ENCODE data around the gene NOTCH2NLA. TPM values are rescaled to one million over a fixed set of nuclear protein-coding genes. Genes with fewer than 3 reads are reported as not detected.
"Not testable (repeated sequence)": the region's sequence is repeated elsewhere in the genome, so short reads cannot be mapped to it uniquely, and the experiment has no call there.

NOTCH2NLA gene
- total and polyA plus RNA-seq, 12 donors: 6.3 to 18.4 (median 10.7) TPM

DNA sequence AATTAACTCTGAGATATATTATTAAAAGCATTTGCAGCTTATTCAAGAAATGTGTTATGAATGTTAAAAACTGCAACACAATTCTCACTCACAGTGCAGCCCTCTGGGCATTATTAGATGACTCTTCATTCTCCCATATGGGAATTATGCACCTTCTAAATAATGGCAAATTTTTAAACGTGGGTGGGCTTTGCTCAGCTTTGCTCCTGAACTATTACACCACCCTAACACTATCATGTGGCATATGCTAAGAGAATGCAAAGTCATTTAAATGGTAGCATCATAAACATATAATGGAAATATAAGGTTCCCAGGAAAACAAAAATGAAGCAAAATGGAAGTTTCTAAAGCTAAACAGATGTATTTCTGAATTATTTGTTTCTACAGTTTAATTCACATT is 61.5 kb downstream of the NOTCH2NLA start:
- H3K36me3 ChIP-seq; ATAC-seq; intact Hi-C loops (cut with DNase I); H3K4me3 ChIP-seq; H3K4me1 ChIP-seq; H3K9me3 ChIP-seq; DNase-seq; H3K27ac ChIP-seq; H3K27me3 ChIP-seq: not testable (repeated sequence)
- WGBS, 2 donors: no CpG with 5 or more reads among the region's 1 CpG

DNA sequence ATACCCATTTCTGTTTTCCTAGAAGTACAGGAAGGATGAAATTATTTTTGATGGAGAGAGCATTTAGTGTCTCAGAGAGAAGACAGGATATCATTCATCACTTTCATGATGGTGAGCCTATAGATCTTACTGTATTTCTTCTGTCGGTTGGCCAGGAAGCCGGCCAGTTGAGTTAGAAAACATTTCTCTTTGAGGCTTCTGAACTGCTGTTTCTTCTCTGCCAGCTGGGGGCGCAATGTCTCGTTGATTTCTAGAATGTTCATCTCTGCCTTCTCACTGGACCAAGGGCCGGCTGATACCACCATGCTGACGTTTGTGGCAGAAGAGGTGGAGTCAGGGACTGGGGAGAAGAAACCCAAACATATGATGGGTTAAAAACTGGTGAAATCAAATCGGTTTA is 84.4 kb downstream of the NOTCH2NLA start, which contains the start of gene NBPF10:
Gene NBPF10, minus strand, starts transcription at position 340 of the 400 bp plus-strand sequence. Its CDS starts 35 bp downstream, at position 305.
- H3K36me3 ChIP-seq; H3K4me1 ChIP-seq; H3K4me3 ChIP-seq; H3K9me3 ChIP-seq; DNase-seq; H3K27me3 ChIP-seq; ATAC-seq; intact Hi-C loops (cut with DNase I); H3K27ac ChIP-seq: not testable (repeated sequence)
- whole genome bisulfite sequencing, 2 donors: no CpG with 5 or more reads among the region's 7 CpGs
- TF ChIP-seq, protein P1, sequence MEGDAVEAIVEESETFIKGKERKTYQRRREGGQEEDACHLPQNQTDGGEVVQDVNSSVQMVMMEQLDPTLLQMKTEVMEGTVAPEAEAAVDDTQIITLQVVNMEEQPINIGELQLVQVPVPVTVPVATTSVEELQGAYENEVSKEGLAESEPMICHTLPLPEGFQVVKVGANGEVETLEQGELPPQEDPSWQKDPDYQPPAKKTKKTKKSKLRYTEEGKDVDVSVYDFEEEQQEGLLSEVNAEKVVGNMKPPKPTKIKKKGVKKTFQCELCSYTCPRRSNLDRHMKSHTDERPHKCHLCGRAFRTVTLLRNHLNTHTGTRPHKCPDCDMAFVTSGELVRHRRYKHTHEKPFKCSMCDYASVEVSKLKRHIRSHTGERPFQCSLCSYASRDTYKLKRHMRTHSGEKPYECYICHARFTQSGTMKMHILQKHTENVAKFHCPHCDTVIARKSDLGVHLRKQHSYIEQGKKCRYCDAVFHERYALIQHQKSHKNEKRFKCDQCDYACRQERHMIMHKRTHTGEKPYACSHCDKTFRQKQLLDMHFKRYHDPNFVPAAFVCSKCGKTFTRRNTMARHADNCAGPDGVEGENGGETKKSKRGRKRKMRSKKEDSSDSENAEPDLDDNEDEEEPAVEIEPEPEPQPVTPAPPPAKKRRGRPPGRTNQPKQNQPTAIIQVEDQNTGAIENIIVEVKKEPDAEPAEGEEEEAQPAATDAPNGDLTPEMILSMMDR (IDR thresholded peaks at IDR 0.05): peak in 4 of 9 donors; percentile 20 to 43 (median 30)

Other genes starting within 250 kb of the NOTCH2NLA start
- gene TXNIP, start 232.4 kb downstream of the NOTCH2NLA start, total RNA-seq: 1,000 to 10,000 TPM in 2 of 10 donors, 100 to 1,000 TPM in 8; 544 to 1,142 (median 777) TPM
- gene TXNIP, start 232.4 kb downstream of the NOTCH2NLA start, polyA plus RNA-seq: 100 to 1,000 TPM; 231 to 681 TPM
- 100 to 1,000 TPM in 1 of 10 donors, 10 to 100 TPM in 9; 26.8 to 115 (median 76.5) TPM for gene HJV, start 207.3 kb downstream of the NOTCH2NLA start, total RNA-seq
- gene HJV, start 207.3 kb downstream of the NOTCH2NLA start, polyA plus RNA-seq: 10 to 100 TPM in 1 of 2 donors, under 1 TPM in 1; 0.52 to 18.8 TPM
- gene NBPF10, start 84.2 kb downstream of the NOTCH2NLA start, total RNA-seq: 1 to 10 TPM in 5 of 10 donors, under 1 TPM in 5; 0.47 to 1.7 (median 0.96) TPM
- under 1 TPM; 0.22 to 0.30 TPM for gene NBPF10, start 84.2 kb downstream of the NOTCH2NLA start, polyA plus RNA-seq